CD4-positive, alpha-beta T cell treated with Interleukin-15 for 4 hours (primary cell): ENCODE results near the gene DDI2.

Experiments
- DNase-seq: peaks from one replicate; pipeline ENCODE4 v3.0.0-alpha.2; 2020; ENCODE audit warnings: low spot score

The DDI2 gene

DNA sequence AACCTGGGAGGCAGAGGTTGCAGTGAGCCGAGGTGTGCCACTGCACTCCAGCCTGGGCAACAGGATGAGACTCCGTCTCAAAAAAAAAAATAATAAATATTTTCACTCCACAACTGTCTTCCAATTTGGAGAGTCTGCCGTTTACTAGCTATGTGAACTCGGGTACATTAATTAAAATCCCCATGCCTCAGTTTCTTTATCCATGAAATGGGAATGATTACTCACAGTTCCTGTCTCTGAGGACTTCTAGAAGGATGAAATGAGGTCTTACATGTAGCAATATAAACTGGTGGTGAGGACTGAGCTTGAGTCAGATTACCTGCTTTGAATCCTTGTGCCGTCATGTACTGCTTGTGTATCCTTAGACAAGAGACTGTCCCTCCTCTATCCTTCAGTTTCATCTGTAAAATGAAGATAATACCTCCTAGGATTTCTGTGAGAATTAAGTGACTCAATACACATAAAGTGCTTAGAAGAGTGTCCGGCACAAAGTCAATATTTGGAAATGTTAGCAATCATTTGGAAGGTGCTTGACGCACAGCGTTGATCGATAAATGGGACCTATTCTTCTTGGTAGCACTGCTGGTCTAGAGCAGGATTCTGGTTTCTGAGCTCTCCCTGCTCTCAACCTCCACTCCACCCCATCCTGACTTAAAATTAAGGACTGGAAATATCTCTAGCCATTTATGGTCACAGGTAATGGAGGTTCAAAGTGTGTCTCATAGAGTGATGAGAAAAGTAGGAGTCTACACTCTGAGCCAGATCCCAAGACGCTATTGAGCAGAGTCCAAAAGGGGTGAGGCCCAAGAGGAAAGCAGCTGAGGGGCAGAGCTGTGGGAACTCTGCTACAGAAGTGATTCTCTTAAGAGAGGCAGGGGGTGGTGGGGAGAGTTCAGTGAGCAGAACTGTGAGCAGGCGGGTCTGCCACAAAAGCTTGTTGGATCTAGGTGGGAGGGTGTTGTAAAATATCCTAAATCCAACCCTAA, 11.6 kb upstream of the DDI2 start:
- no peak for DNase-seq

DNA sequence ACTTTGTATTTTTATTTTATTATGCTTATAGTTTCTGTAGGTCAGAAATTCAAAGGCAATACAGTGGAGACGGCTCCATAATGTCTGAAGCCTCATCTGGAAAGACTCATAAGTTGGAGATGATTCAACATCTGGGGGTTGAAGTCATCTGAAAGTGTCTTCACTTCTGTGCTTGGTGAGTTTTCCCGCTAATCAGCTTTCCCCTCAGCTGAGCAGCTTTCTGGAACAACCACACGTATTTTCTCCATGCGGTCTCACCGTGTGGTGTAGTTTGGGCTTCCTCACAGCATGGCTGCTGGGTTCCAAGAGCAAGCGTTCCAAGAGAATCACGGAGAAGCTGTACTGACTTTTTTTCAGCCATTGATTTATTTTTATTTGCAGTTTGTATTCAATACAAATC, 7.6 kb upstream of the DDI2 start:
- DNase-seq: no peak

DNA sequence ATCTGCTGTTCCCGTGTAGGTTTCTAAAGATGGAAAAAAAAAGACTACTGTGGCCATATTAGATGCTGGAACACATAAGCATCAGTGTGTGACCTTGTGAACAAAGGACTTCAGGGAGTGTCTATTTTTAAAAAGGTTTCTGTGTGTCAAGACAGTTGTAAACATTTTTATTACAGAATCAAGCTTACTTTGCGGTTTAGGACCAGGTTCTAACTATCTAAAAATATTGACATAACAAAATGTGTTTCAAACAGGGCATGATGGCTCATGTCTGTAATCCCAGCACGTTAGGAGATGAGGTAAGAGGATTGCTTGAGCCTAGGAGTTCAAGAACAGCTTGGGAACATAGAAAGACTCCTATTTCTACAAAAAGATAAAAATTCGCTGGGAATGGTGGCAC, 7.1 kb upstream of the DDI2 start:
- no peak for DNase-seq

DNA sequence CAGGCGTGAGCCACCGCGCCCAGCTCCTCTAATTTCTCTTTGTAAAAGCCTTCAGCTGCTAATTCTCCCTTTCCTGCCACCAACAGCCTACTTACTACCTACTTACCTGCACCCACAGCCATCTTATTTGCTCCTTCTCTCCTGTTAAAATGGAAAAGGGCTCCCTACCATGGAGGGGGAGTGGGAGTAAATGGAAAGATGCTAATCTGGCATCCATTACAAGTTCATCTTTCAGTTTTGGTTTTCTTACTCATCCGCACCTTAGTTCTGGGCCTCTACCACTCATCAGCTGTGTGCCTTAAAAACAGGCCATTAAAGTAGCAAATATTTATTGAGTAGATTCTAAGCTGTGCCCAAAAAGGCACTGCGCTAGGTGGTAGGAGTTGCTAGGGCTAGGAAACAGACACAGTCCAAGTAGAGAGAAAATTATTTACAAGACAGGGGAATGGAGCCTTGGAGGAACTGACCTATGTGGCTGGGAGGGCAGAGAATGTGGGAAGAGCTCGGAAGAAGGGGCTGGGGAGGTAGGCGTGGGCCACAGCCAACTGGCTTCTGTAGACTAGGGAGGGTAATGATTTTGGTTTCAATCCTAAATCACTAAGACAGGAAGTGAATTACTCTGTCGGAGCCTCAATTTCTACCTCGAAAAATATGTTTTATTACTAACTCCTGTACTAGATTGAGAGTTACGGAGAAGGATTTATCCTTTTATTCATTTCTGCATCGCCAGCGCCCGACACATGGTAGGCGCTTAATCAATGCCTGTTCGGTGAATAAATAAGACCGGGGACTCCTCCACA, 685 bp upstream of the DDI2 start:
- DNase-seq: no peak

DNA sequence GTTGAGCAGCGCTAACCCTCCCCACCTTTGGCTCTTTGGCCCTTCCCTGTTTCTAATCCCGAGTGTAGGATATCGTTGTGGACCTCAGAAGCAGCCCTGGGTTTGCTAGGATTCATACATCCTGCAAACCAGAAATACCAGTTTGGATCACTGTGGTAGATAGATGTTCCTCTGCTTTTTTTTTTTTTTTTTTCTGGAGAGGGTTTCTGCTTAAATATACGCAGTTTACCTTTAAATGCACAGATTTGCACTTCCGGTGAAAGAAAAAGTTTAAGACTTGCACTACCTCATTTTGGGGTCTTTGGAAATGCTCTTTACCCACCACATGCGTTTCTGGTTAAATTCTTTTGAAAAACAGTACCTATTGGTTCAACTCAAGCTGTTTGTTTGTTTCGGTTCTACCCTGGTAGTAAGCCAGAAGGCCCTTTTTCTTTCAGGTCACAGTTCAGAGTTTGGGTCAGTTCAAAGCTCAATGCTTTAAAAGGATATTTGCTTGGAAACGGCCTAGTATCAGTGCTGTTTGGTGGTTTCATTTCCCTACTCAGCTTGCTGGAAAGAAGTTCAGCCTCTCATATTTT, 908 bp downstream of the DDI2 start:
- peak; percentile 16 for DNase-seq

DNA sequence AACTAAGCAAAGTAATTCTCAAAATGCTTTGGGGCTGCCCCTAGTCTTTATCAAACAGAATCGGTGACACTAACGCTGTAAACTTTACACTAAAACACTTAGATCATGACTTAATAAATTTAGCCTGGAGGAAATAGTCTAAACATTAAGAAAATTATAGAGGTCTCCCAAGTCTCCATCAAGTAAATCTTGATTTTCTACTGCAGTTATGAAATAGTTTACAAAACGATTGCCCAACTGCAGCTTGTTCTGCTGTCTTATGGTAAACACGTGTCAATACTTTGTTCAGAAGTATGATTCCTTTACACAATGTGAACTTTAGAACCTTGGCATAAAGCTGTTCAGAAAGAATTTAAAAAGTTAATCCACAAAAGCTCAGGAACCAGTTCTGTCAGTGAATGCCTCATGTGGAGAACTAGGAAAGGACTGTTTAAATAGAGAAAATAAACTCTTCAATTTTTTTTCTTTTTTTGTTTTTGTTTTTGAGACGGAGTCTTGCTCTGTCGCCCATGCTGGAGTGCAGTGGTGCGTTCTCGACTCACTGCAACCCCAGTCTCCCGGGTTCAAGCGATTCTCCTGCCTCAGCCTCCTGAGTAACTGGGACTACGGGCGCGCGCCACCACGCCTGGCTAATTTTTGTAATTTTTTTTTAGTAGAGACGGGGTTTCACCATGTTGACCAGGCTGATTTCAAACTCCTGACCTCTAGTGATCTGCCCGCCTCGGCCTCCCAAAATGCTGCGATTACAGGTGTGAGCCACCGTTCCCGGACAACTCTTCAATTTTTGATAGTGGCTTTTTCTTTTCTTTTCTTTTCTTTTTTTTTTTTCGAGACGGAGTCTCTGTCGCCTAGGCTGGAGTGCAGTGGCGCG, 1.6 kb downstream of the DDI2 start:
- no peak for DNase-seq

DNA sequence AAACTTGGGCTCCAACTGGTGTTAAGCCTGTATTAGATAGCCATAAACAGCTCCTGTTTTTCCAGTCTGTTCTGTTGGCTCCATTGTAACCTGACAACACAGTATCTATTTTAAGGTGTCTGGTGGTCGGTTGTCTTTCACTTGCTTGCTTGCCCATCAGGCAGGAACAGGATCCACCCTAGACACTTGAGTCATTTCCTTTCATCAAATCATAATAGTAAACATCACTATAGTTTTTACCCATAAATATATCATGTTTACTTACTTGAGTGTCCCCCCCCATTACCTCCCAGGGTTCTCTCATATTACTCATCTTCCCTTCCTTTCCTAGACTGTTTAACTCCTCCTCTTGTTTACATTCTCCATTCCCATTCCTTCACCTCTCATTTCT, 2.9 kb downstream of the DDI2 start:
- peak; percentile 59 for DNase-seq

DNA sequence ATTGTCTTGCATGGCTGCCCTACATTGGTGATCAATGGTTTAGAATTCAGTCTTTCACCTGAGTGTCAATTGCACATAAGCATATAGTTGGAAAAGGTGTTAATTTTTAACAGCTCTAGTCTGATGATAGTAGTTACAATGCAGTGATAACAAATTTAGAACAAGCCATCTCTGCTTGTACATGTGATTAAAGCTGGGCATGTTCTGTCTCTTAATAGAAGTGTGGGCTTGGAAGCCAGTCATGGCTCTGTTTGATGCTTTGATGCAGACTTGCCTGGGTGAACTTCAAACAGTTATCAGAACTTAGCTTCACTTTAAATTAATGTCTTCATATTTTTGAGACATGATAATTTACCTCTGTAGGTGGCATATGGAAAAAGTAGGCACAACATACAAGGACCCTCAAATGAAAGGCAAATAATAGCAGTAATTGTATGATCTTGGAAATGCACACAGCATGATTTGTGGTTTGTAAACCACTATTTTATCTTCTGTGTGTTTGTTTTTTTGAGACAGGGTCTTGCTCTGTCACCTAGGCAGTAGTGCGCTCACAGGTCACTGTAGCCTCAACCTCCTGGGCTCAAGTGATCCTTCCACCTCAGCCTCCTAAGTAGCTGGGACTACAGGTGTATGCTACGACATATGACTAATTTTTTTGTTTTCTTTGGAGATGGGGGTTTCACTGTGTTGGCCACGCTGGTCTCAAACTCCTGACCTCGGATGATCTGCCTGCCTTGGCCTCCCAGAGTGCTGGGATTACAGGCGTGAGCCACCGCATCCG, 3.8 kb downstream of the DDI2 start:
- DNase-seq: no peak

DNA sequence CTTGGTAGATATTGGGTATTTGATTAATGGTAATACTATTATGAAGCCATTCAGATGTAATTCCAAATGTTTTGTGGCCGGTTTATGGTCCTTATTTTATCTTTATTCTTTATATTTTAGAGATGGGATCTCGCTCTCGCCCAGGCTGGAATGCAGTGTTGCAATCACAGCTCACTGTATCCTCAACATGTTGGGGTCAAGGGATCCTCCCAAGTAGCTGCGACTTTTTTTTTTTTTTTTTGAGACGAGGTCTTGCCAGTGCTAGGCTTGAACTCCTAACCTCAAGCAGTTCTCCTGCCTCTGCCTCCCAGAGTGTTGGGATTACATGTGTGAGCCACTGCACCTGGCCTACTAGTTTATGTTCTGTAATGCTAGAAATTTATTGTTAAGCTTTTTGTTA, 4.7 kb downstream of the DDI2 start:
- no peak for DNase-seq

DNA sequence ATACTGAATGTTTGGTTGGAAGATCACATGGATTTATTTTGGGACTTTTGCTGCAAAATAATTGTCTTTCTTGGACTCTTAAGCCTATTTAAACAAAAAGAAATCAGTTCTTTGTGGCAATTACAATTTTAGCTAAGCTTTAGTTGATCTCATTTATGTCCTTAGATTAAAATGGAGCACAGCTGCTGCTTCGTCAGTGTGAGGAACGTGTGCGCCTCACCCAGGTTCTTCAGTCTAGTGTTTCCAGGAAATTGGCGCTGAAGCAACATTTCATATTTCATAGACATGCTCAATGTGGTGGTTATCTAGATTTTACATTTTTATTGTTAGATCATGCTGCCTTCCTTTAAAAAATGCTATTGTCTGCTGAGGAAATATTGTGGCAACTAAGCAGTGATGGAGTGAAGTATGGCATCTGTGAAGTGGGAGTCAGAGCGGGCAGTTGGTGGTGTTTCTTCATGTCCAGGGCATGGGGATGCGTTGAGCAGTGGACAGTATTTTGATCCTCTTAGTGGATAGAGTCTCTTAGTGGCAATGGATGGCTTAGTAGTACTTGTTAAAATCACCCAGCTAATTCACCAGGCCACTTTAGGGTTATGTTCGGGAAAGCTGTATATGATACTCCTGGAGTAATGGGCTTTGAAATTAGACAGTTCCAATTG, 5.6 kb downstream of the DDI2 start:
- DNase-seq: no peak

DNA sequence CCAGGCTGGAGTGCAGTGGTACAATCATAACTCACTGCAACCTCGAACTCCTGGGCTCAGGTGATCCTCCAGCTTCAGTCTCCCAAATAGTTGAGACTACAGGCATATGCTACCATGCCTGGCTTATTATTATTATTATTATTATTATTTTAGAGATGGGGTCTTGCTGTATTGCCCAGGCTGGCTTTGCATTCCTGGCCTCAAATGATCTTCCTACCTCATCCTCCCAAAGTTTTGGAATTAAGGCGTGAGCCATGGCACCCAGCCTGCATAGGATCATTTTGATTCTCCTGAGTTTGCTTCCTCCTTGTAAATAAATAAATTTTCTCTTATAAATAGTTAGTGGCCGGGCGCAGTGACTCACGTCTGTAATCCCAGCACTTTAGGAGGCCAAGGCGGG, 6.2 kb downstream of the DDI2 start:
- no peak for DNase-seq

DNA sequence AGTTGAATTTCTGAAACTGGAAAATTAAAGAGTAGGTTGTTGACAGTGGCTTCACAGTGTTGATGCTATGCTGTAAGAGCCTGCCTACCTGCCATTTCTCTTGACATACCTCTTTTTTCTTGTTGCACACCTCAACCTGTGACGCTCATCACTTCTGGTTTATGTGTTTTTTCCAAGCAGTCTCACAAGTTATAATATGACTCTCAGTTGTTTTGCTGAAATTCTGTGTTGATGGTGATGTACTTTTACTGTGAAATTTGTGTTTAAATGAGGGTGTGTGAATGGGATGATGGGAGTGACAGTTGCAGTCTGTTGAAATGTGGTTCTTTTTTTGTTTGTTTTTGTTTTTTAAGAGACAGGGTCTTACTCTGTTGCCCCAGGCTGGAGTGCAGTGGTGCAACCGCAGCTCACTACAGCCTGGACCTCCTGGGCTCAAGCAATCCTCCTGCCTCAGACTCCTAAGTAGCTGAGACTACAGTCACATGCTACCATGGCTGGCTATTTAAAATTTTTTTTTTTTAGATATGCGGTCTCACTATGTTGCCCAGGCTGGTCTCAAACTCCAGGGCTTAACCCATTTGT, 7.0 kb downstream of the DDI2 start:
- no peak for DNase-seq

DNA sequence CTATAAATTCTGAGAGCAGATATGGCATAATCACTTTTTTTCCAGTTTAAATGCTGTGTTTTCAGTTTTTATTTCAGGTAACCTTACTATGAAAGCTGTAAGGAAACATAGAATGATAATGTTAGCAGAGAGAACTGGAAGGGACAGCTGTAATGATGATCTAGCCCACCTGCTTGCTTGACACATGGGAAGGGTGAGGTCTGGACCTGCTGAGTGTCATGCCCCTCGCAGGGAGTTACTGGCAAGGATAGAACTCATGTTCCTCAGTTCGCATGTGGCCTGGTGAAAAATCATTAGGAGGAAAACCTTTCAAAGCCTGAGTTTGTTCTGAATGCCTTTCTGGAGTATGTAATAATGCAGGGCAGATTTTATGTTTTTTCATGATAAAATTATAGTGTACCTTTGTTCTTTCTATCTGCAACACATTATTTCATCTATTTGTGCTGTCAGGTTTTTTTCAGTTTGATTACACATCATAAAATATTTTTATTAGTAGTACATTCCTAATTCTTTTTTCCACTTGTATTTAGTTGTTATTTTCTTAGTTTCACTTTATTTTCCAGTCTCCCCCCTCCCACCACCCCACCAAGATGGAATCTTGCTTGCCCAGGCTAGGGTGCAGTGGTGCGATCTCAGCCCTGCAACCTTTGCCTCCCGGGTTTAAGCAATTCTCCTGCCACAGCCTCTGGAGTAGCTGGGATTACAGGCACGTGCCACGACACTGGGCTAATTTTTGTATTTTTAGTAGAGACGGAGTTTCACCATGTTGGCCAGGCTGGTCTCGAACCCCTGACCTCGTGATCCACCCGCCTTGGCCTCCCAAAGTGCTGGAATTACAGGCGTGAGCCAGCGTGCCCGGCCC, 8.0 kb downstream of the DDI2 start:
- DNase-seq: no peak

DNA sequence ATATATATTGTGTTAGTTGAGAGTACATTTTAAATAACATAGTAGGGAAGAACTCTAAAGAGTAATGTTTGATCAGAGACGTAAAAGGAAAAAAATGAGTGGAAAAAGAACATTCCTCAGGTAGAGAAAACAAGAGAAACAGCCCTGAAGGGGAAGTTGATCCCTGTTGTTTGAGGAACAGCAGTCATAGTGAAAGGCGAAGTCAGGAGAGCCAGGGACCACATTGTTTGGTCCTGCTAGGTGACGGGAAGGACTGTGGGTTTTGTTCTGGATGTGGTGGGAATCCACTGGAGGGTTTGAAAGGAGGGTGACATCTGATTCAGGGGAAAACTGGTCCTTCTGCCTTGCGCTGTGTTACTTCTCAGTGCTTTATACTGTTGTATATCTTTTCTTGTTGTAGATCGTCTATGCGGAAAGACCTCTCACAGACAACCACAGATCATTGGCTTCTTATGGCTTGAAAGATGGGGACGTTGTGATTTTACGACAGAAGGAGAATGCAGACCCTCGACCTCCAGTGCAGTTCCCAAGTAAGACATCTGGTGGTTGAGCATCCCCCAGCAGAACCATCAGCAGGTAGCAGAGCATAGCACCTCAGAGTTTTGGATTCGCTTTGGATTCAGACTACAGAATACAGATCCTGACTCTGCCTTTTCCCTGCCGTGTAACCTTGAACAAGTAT, 9.2 kb downstream of the DDI2 start:
- DNase-seq: no peak

DNA sequence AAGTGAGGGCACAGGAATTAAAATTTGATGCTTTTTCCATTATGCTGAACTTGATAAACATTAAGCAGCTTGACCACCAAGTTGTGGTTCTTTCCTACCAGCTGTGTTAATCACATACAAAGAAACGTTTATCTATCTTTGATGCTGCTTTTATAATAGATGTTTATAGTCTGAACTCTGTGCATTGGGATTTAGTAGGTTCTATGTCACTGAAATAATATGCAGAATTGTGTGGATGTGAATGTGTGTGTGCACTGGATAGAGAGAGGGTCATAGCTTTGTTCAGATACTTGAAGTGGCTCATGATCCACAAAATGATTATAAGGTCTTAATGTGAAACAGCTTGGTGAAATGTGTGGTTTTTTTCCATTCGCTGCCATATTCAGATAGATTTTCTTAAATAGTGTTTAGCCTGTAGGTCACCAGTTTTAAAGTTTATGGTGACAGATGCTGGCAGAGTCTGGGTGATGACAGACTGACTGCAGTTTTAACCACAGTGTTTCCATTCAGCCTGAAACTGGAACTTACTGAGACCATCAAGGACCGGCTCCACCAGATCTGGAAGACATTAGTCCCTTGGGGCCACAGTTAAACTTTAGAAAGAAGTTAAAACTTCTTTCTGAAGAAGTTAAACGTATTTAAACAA, 10.2 kb downstream of the DDI2 start:
- no peak for DNase-seq

DNA sequence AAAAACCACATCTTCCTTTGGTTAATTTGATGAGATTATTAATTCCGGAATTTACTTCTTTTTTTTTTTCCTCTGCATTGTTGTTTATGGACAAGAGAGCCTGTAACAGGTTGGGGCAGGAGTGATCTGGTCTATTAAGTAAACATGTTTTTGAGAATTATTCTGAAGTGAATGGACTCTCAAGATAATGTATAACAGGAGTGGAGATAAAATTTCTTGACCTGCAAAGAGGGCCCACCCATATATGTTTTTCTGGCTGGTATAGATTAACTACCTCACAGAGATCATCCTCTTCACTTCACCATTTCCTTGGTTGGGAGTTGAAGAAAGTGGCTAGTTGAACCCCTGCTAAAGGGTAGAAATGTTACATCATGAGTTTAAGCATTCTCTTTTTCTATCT, 10.7 kb downstream of the DDI2 start:
- no peak for DNase-seq

DNA sequence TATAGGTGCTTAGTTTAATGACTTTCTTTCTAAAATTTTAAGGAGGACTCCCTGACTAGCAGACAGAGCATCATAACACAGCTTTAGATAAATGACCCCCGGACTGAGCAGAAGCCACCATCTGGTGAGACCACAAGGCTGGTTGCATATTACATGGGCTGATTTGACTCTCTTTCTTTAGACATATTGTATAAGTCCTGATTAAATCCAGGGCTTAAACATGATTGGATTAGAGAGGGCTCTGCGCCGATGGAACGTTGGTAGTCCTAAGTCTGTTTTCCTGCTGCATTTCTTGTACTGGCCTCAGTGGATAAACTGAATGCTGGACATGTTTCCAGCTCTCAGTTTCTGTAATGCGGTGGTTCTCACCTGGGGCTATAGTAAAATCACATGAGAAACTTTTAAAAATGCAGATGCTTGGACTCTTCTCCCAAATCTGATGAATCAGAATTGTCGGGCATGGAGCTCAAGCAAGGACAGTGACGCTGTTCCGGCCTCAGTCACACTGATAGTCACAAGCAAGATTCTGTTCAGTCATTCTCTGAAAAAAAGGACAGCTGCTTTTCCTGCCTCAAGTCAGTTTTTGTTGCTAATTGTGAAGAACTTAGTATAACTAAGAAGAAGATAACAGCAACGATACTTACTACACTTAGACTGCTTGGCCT, 16.6 kb downstream of the DDI2 start:
- no peak for DNase-seq

DNA sequence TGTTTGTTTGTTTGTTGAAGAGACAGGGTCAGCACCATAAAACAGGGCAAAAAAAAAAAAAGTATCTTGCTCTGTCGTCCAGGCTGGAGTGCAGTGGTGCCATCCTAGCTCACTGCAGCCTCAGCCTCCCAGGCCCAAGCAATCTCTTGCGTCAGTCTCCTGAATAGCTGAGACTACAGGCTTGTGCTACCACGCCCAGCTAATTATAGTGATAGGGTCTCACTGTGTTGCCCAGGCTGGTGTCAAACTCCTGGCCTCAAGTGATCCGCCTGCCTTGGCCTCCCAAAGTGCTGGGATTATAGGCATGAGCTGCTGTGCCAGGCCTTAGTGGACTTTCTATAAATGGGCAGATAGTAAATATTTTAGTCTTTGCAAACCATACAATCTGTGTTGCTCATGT, 19.2 kb downstream of the DDI2 start:
- no peak for DNase-seq
